22Rv1 (cell line): ENCODE results near the gene IL12A.

ENCODE experiments used
- ZFX ChIP-seq: fragments of 450-650 bp; IDR thresholded peaks from 2 replicates; pipeline ENCODE4 v1.6.1; 2017; ENCODE audit warnings: antibody characterized with exemption, borderline replicate concordance
- TF ChIP-seq, protein P1 (sequence below): fragments of 450-650 bp; IDR thresholded peaks from 2 replicates; pipeline ENCODE4 v1.5.1; 2017; ENCODE audit warnings: mild to moderate bottlenecking

DNA sequence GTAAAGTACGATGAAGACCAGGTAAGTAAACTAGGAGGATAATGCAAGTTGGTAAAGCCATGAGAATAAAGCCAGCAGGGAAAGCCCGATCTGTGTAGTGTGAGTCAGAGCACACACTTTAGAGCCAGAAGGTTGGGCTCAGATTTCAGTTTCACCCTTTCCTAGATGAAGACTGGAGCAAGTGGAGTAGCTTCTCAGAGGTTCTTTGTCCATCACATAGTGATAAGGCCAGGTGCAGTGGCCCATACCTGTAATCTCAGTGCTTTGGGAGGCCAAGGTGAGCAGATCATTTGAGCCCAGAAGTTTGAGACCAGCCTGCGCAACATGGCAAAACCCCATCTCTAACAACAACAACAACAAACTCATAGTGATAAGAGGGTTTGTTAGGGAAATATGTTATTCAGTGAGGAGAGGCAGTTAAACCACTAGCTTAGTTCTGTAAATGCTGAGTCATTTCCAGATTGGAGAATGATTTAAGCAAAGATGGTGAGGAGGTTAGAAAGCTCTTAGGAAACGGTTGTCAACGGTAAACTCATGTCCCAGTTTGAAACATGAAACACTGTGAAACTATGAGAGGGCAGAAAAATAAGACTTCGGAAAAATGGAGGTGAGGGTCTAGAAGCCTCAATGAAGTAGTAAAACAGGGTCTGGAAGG is 39.0 kb downstream of the IL12A start:
- TF ChIP-seq, protein P1, sequence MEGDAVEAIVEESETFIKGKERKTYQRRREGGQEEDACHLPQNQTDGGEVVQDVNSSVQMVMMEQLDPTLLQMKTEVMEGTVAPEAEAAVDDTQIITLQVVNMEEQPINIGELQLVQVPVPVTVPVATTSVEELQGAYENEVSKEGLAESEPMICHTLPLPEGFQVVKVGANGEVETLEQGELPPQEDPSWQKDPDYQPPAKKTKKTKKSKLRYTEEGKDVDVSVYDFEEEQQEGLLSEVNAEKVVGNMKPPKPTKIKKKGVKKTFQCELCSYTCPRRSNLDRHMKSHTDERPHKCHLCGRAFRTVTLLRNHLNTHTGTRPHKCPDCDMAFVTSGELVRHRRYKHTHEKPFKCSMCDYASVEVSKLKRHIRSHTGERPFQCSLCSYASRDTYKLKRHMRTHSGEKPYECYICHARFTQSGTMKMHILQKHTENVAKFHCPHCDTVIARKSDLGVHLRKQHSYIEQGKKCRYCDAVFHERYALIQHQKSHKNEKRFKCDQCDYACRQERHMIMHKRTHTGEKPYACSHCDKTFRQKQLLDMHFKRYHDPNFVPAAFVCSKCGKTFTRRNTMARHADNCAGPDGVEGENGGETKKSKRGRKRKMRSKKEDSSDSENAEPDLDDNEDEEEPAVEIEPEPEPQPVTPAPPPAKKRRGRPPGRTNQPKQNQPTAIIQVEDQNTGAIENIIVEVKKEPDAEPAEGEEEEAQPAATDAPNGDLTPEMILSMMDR = no peak
- no peak for TF ChIP-seq ZFX
